ENCODE data around the gene ADAMTSL3. TPM values are rescaled to one million over a fixed set of nuclear protein-coding genes. Genes with fewer than 3 reads are reported as not detected.
"Not testable (repeated sequence)": the region's sequence is repeated elsewhere in the genome, so short reads cannot be mapped to it uniquely, and the experiment has no call there.

Gene ADAMTSL3
- total RNA-seq, 8 experiments from 2014 or later, result 0.08 to 53.7 (median 0.32) TPM

- Histone ChIP-seq H3K4me3 (no peak overlapping the region), H3K4me1 (replicated peaks in 1 of 2) (no peaks in the 10 kb centered on the region), H3K27ac (no peak overlapping the region)
- in situ Hi-C loops (cut with MboI; ENCODE audit: low pct_unique_long_range_greater_than_20kb in 2 of 9, low sequenced_read_pairs in 9 of 9, unreplicated experiment in 9 of 9), result no loop called here
- 58 to 88% (median 80%) methylated on average over 1 to 4 of the region's 4 CpGs; no CpG with 5 or more reads in 2 of the 10 experiments for WGBS, 10 experiments
- peak in 2 of 8 experiments; percentile 43 to 58 for ATAC-seq (replicated peaks in 6 of 8)
Measured at GRCh38 chr15:83746231-83746630, 92.3 kb downstream of the ADAMTSL3 start.

- no peaks in the 10 kb centered on the region for H3K4me1 ChIP-seq (replicated peaks in 1 of 2)
- WGBS, 10 experiments, result 15 to 73% (median 50%) methylated on average over 2 to 5 of the region's 5 CpGs; no CpG with 5 or more reads in 1 of the 10 experiments
- no peak overlapping the region for H3K4me3 ChIP-seq
- ATAC-seq (replicated peaks in 6 of 8), result peak in 3 of 8 experiments; percentile 83 to 94 (median 87)
- in situ Hi-C loops (cut with MboI; ENCODE audit: low pct_unique_long_range_greater_than_20kb in 2 of 9, low sequenced_read_pairs in 9 of 9, unreplicated experiment in 9 of 9), result no loop called here
- no peak overlapping the region for H3K27ac ChIP-seq
Measured at GRCh38 chr15:83747050-83747717, 93.3 kb downstream of the ADAMTSL3 start.

DNA sequence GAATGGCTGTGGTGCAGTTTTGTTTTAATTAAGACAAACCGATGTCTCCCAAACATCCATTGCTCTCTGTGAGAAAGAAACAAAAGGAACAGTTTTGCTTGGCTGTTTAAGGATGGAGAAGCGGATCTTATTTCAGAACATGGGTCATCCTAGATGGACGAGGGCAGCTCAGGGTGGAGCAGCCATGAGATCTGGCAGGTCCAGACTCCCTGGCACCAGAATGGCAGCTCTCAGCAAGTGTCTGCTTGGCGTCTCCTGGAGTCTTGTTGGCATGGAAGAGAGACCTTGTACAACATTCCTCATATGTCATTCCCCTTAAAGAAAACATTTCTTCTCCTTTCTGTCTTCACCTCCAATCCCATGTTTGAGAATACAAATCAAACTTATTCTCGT is 93.8 kb downstream of the ADAMTSL3 start:
- in situ Hi-C loops (cut with MboI; ENCODE audit: low pct_unique_long_range_greater_than_20kb in 2 of 9, low sequenced_read_pairs in 9 of 9, unreplicated experiment in 9 of 9), result no loop called here
- ATAC-seq (replicated peaks in 6 of 8), result no peak

DNA sequence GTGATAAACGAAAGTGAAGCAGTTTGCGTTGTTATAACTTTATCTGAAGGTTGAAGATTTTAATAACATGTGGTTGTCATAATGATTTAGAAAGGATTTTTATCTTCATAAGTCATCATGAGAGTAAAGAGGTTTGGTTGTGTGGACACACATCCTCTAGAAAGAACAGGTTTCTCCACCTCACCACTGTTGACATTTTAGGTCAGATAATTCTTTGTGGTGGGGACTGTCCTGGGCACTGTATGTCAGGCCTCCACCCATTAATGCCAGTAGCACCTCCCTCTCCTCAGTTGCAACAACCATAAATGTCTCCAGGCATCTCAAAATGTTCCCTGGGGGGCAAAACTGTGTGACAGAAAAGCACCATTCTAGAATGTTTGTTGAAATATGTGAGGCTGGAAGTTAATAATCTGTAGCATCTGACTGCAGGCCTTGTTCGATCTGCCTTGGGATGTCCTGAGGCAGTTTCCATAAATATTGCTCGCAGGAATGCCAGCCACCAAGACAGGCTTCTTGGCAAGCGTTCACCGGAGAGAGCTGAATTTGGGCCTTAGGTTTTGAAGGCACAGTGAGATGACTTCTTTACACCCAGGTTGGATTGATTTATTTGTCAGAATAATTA is 100.1 kb downstream of the ADAMTSL3 start:
- in situ Hi-C loops (cut with MboI; ENCODE audit: low pct_unique_long_range_greater_than_20kb in 2 of 9, low sequenced_read_pairs in 9 of 9, unreplicated experiment in 9 of 9), result no loop called here
- Histone ChIP-seq H3K4me3 (no peak overlapping the region), H3K4me1 (replicated peaks in 1 of 2) (no peaks in the 10 kb centered on the region), H3K27ac (no peak overlapping the region)
- ATAC-seq (replicated peaks in 6 of 8), result peak in 2 of 8 experiments; percentile 42 to 45
- WGBS, 10 experiments, result 29 to 89% (median 79%) methylated on average over 2 to 6 of the region's 6 CpGs

More for the DNA sequence above, 93.8 kb downstream of the ADAMTSL3 start:
- Histone ChIP-seq H3K4me3 (no peak overlapping the region), H3K27ac (no peak overlapping the region), H3K4me1 (replicated peaks in 1 of 2) (no peaks in the 10 kb centered on the region)
- 4 to 100% (median 64%) methylated on average over 1 to 5 of the region's 5 CpGs; no CpG with 5 or more reads in 1 of the 10 experiments for WGBS, 10 experiments

GRCh38 chr15:83757291-83757690 is 103.4 kb downstream of the ADAMTSL3 start:
- H3K4me1 ChIP-seq (replicated peaks in 1 of 2); ATAC-seq (replicated peaks in 6 of 8); H3K27ac ChIP-seq; in situ Hi-C loops (cut with MboI; ENCODE audit: low pct_unique_long_range_greater_than_20kb in 2 of 9, low sequenced_read_pairs in 9 of 9, unreplicated experiment in 9 of 9); H3K4me3 ChIP-seq: not testable (repeated sequence)
- 0 to 80% (median 64%) methylated on average over 1 of the region's 1 CpG; no CpG with 5 or more reads in 6 of the 10 experiments for WGBS, 10 experiments

GRCh38 chr15:83762367-83762766 is 108.4 kb downstream of the ADAMTSL3 start:
- no peak for ATAC-seq (replicated peaks in 6 of 8)
- H3K4me1 ChIP-seq (replicated peaks in 1 of 2), result no peaks in the 10 kb centered on the region
- 84 to 100% (median 92%) methylated on average over 1 to 5 of the region's 5 CpGs; no CpG with 5 or more reads in 7 of the 10 experiments for WGBS, 10 experiments
- in situ Hi-C loops (cut with MboI; ENCODE audit: low pct_unique_long_range_greater_than_20kb in 2 of 9, low sequenced_read_pairs in 9 of 9, unreplicated experiment in 9 of 9), result no loop called here
- H3K27ac ChIP-seq, result no peak overlapping the region
- H3K4me3 ChIP-seq, result no peak overlapping the region

- Histone ChIP-seq H3K4me3 (no peak overlapping the region), H3K4me1 (replicated peaks in 1 of 2) (no peaks in the 10 kb centered on the region), H3K27ac (no peak overlapping the region)
- in situ Hi-C loops (cut with MboI; ENCODE audit: low pct_unique_long_range_greater_than_20kb in 2 of 9, low sequenced_read_pairs in 9 of 9, unreplicated experiment in 9 of 9), result no loop called here
- 0 to 100% (median 84%) methylated on average over 1 to 4 of the region's 8 CpGs; no CpG with 5 or more reads in 3 of the 10 experiments for WGBS, 10 experiments
- ATAC-seq (replicated peaks in 6 of 8), result peak in 4 of 8 experiments; percentile 38 to 92 (median 76)
Measured at GRCh38 chr15:83764201-83764838, 110.4 kb downstream of the ADAMTSL3 start.

- in situ Hi-C loops (cut with MboI; ENCODE audit: low pct_unique_long_range_greater_than_20kb in 2 of 9, low sequenced_read_pairs in 9 of 9, unreplicated experiment in 9 of 9), result no loop called here
- no peak for ATAC-seq (replicated peaks in 6 of 8)
- WGBS, 10 experiments, result 17 to 92% (median 73%) methylated on average over 1 to 6 of the region's 6 CpGs
- no peak overlapping the region for H3K27ac ChIP-seq
- H3K4me3 ChIP-seq, result no peak overlapping the region
- no peaks in the 10 kb centered on the region for H3K4me1 ChIP-seq (replicated peaks in 1 of 2)
Measured at GRCh38 chr15:83766339-83766738, 112.4 kb downstream of the ADAMTSL3 start.

DNA sequence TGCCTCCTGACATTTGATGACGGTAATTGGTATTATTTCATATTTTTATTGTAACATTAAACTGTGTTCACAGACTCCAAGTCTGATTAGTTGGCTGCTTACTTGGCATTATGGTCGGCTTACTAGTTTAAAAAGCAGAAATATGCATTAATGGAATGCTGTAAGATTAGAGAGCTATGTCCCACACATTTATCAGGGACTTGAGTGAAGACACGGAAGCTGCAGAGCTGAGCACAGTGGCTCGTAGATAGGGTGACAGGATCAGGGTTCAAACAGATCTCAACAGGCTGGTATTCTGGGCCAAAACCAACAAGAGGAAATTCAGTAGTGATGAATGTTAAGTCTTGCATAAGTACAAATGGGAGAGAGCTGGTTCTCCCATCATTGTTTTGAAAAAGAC is 113.8 kb downstream of the ADAMTSL3 start:
- Histone ChIP-seq H3K4me3 (no peak overlapping the region), H3K4me1 (replicated peaks in 1 of 2) (no peaks in the 10 kb centered on the region), H3K27ac (no peak overlapping the region)
- 59 to 100% (median 80%) methylated on average over 1 to 4 of the region's 4 CpGs for WGBS, 10 experiments
- peak in 1 of 8 experiments; percentile 9 for ATAC-seq (replicated peaks in 6 of 8)
- in situ Hi-C loops (cut with MboI; ENCODE audit: low pct_unique_long_range_greater_than_20kb in 2 of 9, low sequenced_read_pairs in 9 of 9, unreplicated experiment in 9 of 9), result no loop called here

- 22 to 100% (median 77%) methylated on average over 1 of the region's 1 CpG; no CpG with 5 or more reads in 3 of the 10 experiments for WGBS, 10 experiments
- Histone ChIP-seq H3K4me3 (no peak overlapping the region), H3K27ac (no peak overlapping the region), H3K4me1 (replicated peaks in 1 of 2) (no peaks in the 10 kb centered on the region)
- ATAC-seq (replicated peaks in 6 of 8), result peak in 7 of 8 experiments; percentile 25 to 75 (median 62)
- in situ Hi-C loops (cut with MboI; ENCODE audit: low pct_unique_long_range_greater_than_20kb in 2 of 9, low sequenced_read_pairs in 9 of 9, unreplicated experiment in 9 of 9), result no loop called here
Measured at GRCh38 chr15:83769411-83769999, 115.6 kb downstream of the ADAMTSL3 start.

DNA sequence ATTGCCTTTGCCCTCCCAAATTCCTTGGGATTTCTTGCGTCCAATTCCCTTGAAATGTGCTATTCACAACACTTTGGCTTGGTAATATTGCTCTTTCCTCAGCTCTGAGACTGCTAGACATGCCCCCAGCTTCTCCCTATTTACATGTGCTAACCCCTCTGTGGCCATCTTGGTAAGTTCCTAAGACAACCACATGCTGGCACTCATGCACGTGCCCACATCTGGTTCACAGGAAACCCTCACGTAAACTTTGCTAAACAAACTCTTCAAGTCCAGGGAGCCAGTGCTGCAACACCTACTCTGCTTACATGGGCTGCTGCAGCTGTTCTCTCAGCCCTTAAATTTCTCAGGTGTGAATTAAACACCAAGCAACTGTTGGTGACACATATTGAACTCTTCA is 121.8 kb downstream of the ADAMTSL3 start:
- WGBS, 10 experiments, result 0 to 60% (median 50%) methylated on average over 1 to 3 of the region's 3 CpGs; no CpG with 5 or more reads in 7 of the 10 experiments
- in situ Hi-C loops (cut with MboI; ENCODE audit: low pct_unique_long_range_greater_than_20kb in 2 of 9, low sequenced_read_pairs in 9 of 9, unreplicated experiment in 9 of 9), result no loop called here
- Histone ChIP-seq H3K4me1 (replicated peaks in 1 of 2) (no peaks in the 10 kb centered on the region), H3K4me3 (no peak overlapping the region), H3K27ac (no peak overlapping the region)
- ATAC-seq (replicated peaks in 6 of 8), result no peak

- WGBS, 10 experiments, result 68 to 100% (median 100%) methylated on average over 1 to 3 of the region's 4 CpGs; no CpG with 5 or more reads in 4 of the 10 experiments
- no peak overlapping the region for H3K27ac ChIP-seq
- no peak for ATAC-seq (replicated peaks in 6 of 8)
- no peak overlapping the region for H3K4me3 ChIP-seq
- H3K4me1 ChIP-seq (replicated peaks in 1 of 2), result no peaks in the 10 kb centered on the region
- in situ Hi-C loops (cut with MboI; ENCODE audit: low pct_unique_long_range_greater_than_20kb in 2 of 9, low sequenced_read_pairs in 9 of 9, unreplicated experiment in 9 of 9), result no loop called here
Measured at GRCh38 chr15:83776986-83777385, 123.1 kb downstream of the ADAMTSL3 start.

DNA sequence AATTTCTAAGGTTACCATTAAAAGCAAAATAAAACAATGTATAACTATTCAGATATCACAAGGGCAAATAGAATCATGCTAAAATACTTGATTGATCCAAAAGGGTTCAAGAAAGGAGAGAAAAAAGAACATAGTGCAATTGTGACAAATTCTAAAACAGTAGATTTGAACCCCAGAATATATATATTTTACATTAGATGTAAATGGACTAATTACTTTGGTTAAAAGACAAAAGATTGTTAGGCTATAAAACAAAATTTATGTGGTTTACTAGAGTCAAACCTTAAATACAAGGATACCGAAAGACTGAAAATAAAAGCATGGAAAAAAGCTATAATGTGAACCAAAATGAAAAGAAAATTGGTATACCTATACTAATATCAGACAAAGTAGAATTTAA is 129.3 kb downstream of the ADAMTSL3 start:
- no peak overlapping the region for H3K4me3 ChIP-seq
- H3K27ac ChIP-seq, result no peak overlapping the region
- 40 to 100% (median 89%) methylated on average over 1 of the region's 1 CpG; no CpG with 5 or more reads in 1 of the 10 experiments for WGBS, 10 experiments
- no peaks in the 10 kb centered on the region for H3K4me1 ChIP-seq (replicated peaks in 1 of 2)
- in situ Hi-C loops (cut with MboI; ENCODE audit: low pct_unique_long_range_greater_than_20kb in 2 of 9, low sequenced_read_pairs in 9 of 9, unreplicated experiment in 9 of 9), result no loop called here
- ATAC-seq (replicated peaks in 6 of 8), result no peak

Measured in motor neuron (in vitro differentiated cells).